ENCODE results near the gene PHACTR1.

DNA sequence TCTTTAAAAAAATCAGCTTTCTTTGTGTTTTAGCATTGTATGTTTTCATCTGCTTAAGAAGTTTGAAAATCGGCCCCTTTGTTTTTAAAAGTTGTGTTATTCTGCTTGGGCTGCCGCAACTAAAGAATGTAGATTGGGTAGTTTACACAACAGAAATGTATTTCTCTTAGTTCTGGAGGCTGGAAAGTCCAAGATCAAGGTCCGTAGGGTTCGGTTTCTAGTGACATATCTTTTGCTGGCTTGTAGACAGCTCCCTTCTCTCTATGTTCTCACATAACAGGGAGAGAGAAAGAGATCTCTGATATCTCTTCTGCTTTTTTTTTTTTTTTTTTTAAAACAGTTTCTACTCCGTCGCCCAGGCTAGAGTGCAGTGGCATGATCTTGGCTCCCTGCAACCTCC lies 473.1 kb downstream of the PHACTR1 start:
- TF ChIP-seq, protein P1, sequence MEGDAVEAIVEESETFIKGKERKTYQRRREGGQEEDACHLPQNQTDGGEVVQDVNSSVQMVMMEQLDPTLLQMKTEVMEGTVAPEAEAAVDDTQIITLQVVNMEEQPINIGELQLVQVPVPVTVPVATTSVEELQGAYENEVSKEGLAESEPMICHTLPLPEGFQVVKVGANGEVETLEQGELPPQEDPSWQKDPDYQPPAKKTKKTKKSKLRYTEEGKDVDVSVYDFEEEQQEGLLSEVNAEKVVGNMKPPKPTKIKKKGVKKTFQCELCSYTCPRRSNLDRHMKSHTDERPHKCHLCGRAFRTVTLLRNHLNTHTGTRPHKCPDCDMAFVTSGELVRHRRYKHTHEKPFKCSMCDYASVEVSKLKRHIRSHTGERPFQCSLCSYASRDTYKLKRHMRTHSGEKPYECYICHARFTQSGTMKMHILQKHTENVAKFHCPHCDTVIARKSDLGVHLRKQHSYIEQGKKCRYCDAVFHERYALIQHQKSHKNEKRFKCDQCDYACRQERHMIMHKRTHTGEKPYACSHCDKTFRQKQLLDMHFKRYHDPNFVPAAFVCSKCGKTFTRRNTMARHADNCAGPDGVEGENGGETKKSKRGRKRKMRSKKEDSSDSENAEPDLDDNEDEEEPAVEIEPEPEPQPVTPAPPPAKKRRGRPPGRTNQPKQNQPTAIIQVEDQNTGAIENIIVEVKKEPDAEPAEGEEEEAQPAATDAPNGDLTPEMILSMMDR (IDR thresholded peaks at IDR 0.05; ENCODE audit: insufficient read depth, low read length): no peak
- TF ChIP-seq POLR2AphosphoS5 (IDR thresholded peaks at IDR 0.05; ENCODE audit: low read depth) (no peak), GABPA (IDR thresholded peaks at IDR 0.05; ENCODE audit: low read depth) (no peak), SPI1 (IDR thresholded peaks at IDR 0.05; ENCODE audit: borderline replicate concordance, low read depth) (no peak)
- TF ChIP-seq, protein P2, sequence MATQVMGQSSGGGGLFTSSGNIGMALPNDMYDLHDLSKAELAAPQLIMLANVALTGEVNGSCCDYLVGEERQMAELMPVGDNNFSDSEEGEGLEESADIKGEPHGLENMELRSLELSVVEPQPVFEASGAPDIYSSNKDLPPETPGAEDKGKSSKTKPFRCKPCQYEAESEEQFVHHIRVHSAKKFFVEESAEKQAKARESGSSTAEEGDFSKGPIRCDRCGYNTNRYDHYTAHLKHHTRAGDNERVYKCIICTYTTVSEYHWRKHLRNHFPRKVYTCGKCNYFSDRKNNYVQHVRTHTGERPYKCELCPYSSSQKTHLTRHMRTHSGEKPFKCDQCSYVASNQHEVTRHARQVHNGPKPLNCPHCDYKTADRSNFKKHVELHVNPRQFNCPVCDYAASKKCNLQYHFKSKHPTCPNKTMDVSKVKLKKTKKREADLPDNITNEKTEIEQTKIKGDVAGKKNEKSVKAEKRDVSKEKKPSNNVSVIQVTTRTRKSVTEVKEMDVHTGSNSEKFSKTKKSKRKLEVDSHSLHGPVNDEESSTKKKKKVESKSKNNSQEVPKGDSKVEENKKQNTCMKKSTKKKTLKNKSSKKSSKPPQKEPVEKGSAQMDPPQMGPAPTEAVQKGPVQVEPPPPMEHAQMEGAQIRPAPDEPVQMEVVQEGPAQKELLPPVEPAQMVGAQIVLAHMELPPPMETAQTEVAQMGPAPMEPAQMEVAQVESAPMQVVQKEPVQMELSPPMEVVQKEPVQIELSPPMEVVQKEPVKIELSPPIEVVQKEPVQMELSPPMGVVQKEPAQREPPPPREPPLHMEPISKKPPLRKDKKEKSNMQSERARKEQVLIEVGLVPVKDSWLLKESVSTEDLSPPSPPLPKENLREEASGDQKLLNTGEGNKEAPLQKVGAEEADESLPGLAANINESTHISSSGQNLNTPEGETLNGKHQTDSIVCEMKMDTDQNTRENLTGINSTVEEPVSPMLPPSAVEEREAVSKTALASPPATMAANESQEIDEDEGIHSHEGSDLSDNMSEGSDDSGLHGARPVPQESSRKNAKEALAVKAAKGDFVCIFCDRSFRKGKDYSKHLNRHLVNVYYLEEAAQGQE (IDR thresholded peaks at IDR 0.05; ENCODE audit: insufficient replicate concordance, low read depth): no peak
